GM23338 (cell line): Measurements from ENCODE around the gene ZNRF1. TPM values are rescaled to one million over a fixed set of nuclear protein-coding genes. Genes with fewer than 3 reads are reported as not detected.

Source experiments
- CREB1 ChIP-seq: fragments of 250-450 bp; sonication (Bioruptor Pico); IDR thresholded peaks from 2 replicates; pipeline ENCODE4 v1.5.0; 2020; ENCODE audit warnings: low read depth, mild to moderate bottlenecking, moderate library complexity
- EZH2 ChIP-seq: fragments of 200-600 bp; sonication (generic); IDR thresholded peaks from one replicate; pipeline ENCODE4 v1.8.0; 2017; ENCODE audit warnings: antibody characterized with exemption, mild to moderate bottlenecking, low read depth; ENCODE audit not compliant: unreplicated experiment
- JUNB ChIP-seq: IDR thresholded peaks from one replicate; pipeline ENCODE4 v1.6.1; 2016; ENCODE audit warnings: antibody characterized with exemption; ENCODE audit not compliant: unreplicated experiment
- NANOG ChIP-seq: IDR thresholded peaks from 2 replicates; pipeline ENCODE4 v1.6.1; 2016; ENCODE audit warnings: antibody characterized with exemption, borderline replicate concordance
- STAT1 ChIP-seq: IDR thresholded peaks from one replicate; pipeline ENCODE4 v1.6.1; 2016; ENCODE audit warnings: antibody characterized with exemption; ENCODE audit not compliant: unreplicated experiment
- ZNF114 ChIP-seq: fragments of 250-450 bp; sonication (Bioruptor Pico); IDR thresholded peaks from 2 replicates; pipeline ENCODE4 v1.5.0; 2020; ENCODE audit warnings: mild to moderate bottlenecking, moderate library complexity
- ZNF331 ChIP-seq: fragments of 250-450 bp; sonication (Bioruptor Pico); IDR thresholded peaks from 2 replicates; pipeline ENCODE4 v1.5.0; 2020; ENCODE audit warnings: low read depth, mild to moderate bottlenecking, moderate library complexity
- polyA plus RNA-seq: library from polyadenylated mRNA; unstranded; fragments of >200 nt; fragmentation: Nextera tagmentation; extraction: Ambion mirVana; gene quantifications from 2 replicates; pipeline ENCODE4 v1.2.1, GENCODE V29; 2016
- total RNA-seq: library from RNA; depleted of rRNA; stranded (reverse); fragments of >200 nt; shearing (Covaris generic); gene quantifications from 2 replicates; pipeline ENCODE4 v1.2.3, GENCODE V29; 2014
- TF ChIP-seq, protein P1 (sequence below): fragments of 250-450 bp; sonication (Bioruptor Pico); IDR thresholded peaks from 2 replicates; pipeline ENCODE4 v1.5.0; 2020; ENCODE audit warnings: mild to moderate bottlenecking, moderate library complexity
- TF ChIP-seq, protein P2 (sequence below): IDR thresholded peaks from one replicate; pipeline ENCODE4 v1.6.1; 2018; ENCODE audit warnings: antibody characterized with exemption; ENCODE audit not compliant: unreplicated experiment
- TF ChIP-seq, protein P3 (sequence below), 2 experiments: fragments of 200-600 bp in 1 of 2; sonication (generic) in 1 of 2; conservative IDR thresholded peaks; 2 replicates each; pipeline versions ENCODE4 v1.5.1 to v1.6.1; 2016 to 2017; ENCODE audit warnings: antibody characterized with exemption in 2 of 2, low read depth in 2 of 2, mild to moderate bottlenecking in 2 of 2, moderate library complexity in 1 of 2

The ZNRF1 gene
- total and polyA plus RNA-seq, 2 experiments from 2014 or later, result 22.4 to 42.1 TPM

DNA sequence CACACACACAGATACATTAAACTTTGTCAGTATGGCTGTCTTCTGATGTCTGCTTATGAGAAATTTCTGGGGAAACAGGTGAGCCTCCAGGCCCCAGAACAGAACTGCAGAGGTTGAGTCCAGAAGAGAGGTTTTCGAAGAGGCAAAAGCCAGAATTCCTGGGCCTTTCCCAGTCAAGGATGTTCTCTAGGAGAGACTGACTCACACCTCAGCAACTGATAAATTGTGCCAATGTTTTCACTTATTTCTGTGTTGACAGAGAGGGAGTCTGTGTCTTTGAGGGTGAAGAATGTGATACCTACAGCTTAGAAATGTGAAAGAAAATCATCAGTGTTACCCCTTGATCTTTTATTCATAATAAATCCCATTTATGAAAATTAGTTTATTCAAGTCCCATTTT, 87.5 kb downstream of the ZNRF1 start (continued):
- TF ChIP-seq, protein P1, sequence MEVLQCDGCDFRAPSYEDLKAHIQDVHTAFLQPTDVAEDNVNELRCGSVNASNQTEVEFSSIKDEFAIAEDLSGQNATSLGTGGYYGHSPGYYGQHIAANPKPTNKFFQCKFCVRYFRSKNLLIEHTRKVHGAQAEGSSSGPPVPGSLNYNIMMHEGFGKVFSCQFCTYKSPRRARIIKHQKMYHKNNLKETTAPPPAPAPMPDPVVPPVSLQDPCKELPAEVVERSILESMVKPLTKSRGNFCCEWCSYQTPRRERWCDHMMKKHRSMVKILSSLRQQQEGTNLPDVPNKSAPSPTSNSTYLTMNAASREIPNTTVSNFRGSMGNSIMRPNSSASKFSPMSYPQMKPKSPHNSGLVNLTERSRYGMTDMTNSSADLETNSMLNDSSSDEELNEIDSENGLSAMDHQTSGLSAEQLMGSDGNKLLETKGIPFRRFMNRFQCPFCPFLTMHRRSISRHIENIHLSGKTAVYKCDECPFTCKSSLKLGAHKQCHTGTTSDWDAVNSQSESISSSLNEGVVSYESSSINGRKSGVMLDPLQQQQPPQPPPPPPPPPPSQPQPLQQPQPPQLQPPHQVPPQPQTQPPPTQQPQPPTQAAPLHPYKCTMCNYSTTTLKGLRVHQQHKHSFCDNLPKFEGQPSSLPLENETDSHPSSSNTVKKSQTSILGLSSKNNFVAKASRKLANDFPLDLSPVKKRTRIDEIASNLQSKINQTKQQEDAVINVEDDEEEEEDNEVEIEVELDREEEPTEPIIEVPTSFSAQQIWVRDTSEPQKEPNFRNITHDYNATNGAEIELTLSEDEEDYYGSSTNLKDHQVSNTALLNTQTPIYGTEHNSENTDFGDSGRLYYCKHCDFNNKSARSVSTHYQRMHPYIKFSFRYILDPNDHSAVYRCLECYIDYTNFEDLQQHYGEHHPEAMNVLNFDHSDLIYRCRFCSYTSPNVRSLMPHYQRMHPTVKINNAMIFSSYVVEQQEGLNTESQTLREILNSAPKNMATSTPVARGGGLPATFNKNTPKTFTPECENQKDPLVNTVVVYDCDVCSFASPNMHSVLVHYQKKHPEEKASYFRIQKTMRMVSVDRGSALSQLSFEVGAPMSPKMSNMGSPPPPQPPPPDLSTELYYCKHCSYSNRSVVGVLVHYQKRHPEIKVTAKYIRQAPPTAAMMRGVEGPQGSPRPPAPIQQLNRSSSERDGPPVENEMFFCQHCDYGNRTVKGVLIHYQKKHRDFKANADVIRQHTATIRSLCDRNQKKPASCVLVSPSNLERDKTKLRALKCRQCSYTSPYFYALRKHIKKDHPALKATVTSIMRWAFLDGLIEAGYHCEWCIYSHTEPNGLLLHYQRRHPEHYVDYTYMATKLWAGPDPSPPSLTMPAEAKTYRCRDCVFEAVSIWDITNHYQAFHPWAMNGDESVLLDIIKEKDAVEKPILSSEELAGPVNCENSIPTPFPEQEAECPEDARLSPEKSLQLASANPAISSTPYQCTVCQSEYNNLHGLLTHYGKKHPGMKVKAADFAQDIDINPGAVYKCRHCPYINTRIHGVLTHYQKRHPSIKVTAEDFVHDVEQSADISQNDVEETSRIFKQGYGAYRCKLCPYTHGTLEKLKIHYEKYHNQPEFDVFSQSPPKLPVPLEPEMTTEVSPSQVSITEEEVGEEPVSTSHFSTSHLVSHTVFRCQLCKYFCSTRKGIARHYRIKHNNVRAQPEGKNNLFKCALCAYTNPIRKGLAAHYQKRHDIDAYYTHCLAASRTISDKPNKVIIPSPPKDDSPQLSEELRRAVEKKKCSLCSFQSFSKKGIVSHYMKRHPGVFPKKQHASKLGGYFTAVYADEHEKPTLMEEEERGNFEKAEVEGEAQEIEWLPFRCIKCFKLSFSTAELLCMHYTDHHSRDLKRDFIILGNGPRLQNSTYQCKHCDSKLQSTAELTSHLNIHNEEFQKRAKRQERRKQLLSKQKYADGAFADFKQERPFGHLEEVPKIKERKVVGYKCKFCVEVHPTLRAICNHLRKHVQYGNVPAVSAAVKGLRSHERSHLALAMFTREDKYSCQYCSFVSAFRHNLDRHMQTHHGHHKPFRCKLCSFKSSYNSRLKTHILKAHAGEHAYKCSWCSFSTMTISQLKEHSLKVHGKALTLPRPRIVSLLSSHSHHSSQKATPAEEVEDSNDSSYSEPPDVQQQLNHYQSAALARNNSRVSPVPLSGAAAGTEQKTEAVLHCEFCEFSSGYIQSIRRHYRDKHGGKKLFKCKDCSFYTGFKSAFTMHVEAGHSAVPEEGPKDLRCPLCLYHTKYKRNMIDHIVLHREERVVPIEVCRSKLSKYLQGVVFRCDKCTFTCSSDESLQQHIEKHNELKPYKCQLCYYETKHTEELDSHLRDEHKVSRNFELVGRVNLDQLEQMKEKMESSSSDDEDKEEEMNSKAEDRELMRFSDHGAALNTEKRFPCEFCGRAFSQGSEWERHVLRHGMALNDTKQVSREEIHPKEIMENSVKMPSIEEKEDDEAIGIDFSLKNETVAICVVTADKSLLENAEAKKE (CRISPR knock-in tag), result no peak
- TF ChIP-seq EZH2 (no peak), ZNF114 (CRISPR knock-in tag) (no peak), JUNB (no peak), NANOG (no peak), STAT1 (no peak), CREB1 (CRISPR knock-in tag) (no peak), ZNF331 (CRISPR knock-in tag) (no peak)
- TF ChIP-seq, protein P2, sequence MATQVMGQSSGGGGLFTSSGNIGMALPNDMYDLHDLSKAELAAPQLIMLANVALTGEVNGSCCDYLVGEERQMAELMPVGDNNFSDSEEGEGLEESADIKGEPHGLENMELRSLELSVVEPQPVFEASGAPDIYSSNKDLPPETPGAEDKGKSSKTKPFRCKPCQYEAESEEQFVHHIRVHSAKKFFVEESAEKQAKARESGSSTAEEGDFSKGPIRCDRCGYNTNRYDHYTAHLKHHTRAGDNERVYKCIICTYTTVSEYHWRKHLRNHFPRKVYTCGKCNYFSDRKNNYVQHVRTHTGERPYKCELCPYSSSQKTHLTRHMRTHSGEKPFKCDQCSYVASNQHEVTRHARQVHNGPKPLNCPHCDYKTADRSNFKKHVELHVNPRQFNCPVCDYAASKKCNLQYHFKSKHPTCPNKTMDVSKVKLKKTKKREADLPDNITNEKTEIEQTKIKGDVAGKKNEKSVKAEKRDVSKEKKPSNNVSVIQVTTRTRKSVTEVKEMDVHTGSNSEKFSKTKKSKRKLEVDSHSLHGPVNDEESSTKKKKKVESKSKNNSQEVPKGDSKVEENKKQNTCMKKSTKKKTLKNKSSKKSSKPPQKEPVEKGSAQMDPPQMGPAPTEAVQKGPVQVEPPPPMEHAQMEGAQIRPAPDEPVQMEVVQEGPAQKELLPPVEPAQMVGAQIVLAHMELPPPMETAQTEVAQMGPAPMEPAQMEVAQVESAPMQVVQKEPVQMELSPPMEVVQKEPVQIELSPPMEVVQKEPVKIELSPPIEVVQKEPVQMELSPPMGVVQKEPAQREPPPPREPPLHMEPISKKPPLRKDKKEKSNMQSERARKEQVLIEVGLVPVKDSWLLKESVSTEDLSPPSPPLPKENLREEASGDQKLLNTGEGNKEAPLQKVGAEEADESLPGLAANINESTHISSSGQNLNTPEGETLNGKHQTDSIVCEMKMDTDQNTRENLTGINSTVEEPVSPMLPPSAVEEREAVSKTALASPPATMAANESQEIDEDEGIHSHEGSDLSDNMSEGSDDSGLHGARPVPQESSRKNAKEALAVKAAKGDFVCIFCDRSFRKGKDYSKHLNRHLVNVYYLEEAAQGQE, result no peak
- TF ChIP-seq, protein P3, sequence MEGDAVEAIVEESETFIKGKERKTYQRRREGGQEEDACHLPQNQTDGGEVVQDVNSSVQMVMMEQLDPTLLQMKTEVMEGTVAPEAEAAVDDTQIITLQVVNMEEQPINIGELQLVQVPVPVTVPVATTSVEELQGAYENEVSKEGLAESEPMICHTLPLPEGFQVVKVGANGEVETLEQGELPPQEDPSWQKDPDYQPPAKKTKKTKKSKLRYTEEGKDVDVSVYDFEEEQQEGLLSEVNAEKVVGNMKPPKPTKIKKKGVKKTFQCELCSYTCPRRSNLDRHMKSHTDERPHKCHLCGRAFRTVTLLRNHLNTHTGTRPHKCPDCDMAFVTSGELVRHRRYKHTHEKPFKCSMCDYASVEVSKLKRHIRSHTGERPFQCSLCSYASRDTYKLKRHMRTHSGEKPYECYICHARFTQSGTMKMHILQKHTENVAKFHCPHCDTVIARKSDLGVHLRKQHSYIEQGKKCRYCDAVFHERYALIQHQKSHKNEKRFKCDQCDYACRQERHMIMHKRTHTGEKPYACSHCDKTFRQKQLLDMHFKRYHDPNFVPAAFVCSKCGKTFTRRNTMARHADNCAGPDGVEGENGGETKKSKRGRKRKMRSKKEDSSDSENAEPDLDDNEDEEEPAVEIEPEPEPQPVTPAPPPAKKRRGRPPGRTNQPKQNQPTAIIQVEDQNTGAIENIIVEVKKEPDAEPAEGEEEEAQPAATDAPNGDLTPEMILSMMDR (conservative IDR thresholded peaks at IDR 0.05; ENCODE audit: low read depth in 2 of 2), result no peak
